GM03348 (cell line): ENCODE data around the gene PLGRKT.
"Not testable (repeated sequence)": the region's sequence is repeated elsewhere in the genome, so short reads cannot be mapped to it uniquely, and the experiment has no call there.

ENCODE experiments used
- DNase-seq: peaks from one replicate; pipeline ENCODE4 v3.0.0; 2012; ENCODE audit warnings: low spot score

Gene PLGRKT

GRCh38 chr9:5429873-5430564 is 7.7 kb downstream of the PLGRKT start:
- DNase-seq, result no peak

GRCh38 chr9:5428794-5429528 is 8.8 kb downstream of the PLGRKT start:
- DNase-seq, result no peak

- DNase-seq, result no peak
These were observed 9.6 kb downstream of the PLGRKT start for GRCh38 chr9:5428172-5428571.

- DNase-seq, result no peak
These were observed 10.7 kb downstream of the PLGRKT start for GRCh38 chr9:5427005-5427404.

GRCh38 chr9:5425006-5425628 is 12.6 kb downstream of the PLGRKT start:
- DNase-seq, result peak; percentile 5

GRCh38 chr9:5422276-5422675 is 15.4 kb downstream of the PLGRKT start:
- DNase-seq, result no peak

GRCh38 chr9:5421163-5421562 is 16.6 kb downstream of the PLGRKT start:
- no peak for DNase-seq

GRCh38 chr9:5419987-5420386 is 17.7 kb downstream of the PLGRKT start:
- DNase-seq, result no peak

GRCh38 chr9:5418481-5418880 is 19.2 kb downstream of the PLGRKT start:
- no peak for DNase-seq

- DNase-seq, result no peak
These were observed 20.8 kb downstream of the PLGRKT start for GRCh38 chr9:5416953-5417352.

- DNase-seq, result no peak
These were observed 29.1 kb downstream of the PLGRKT start for GRCh38 chr9:5408596-5408995.

- no peak for DNase-seq
These were observed 35.5 kb downstream of the PLGRKT start for GRCh38 chr9:5402217-5402616.

- DNase-seq, result not testable (repeated sequence)
These were observed 40.2 kb downstream of the PLGRKT start for GRCh38 chr9:5397547-5397946.

- no peak for DNase-seq
These were observed 42.3 kb downstream of the PLGRKT start for GRCh38 chr9:5395428-5395827.

GRCh38 chr9:5393976-5394375 is 43.7 kb downstream of the PLGRKT start:
- not testable (repeated sequence) for DNase-seq

GRCh38 chr9:5393497-5393896 is 44.2 kb downstream of the PLGRKT start:
- no peak for DNase-seq

- peak; percentile 5 for DNase-seq
These were observed 45.4 kb downstream of the PLGRKT start for GRCh38 chr9:5392285-5392684.

GRCh38 chr9:5389109-5389732 is 48.5 kb downstream of the PLGRKT start:
- peak; percentile 54 for DNase-seq

GRCh38 chr9:5388026-5388819 is 49.5 kb downstream of the PLGRKT start:
- DNase-seq, result peak; percentile 52

GRCh38 chr9:5384436-5384835 is 53.3 kb downstream of the PLGRKT start:
- no peak for DNase-seq

- no peak for DNase-seq
These were observed 55.2 kb downstream of the PLGRKT start for GRCh38 chr9:5382479-5382878.
